ENCODE data around the gene HS3ST3A1.

- TF ChIP-seq, protein P1, sequence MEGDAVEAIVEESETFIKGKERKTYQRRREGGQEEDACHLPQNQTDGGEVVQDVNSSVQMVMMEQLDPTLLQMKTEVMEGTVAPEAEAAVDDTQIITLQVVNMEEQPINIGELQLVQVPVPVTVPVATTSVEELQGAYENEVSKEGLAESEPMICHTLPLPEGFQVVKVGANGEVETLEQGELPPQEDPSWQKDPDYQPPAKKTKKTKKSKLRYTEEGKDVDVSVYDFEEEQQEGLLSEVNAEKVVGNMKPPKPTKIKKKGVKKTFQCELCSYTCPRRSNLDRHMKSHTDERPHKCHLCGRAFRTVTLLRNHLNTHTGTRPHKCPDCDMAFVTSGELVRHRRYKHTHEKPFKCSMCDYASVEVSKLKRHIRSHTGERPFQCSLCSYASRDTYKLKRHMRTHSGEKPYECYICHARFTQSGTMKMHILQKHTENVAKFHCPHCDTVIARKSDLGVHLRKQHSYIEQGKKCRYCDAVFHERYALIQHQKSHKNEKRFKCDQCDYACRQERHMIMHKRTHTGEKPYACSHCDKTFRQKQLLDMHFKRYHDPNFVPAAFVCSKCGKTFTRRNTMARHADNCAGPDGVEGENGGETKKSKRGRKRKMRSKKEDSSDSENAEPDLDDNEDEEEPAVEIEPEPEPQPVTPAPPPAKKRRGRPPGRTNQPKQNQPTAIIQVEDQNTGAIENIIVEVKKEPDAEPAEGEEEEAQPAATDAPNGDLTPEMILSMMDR (IDR thresholded peaks at IDR 0.05; ENCODE audit: poor library complexity) = no peak
- TF ChIP-seq EZH2 (IDR thresholded peaks at IDR 0.05; ENCODE audit: borderline replicate concordance) = no peak
Observed at GRCh38 chr17:13601776-13602551, at the start of gene HS3ST3A1.
